ENCODE data around the gene RPGRIP1. TPM values are rescaled to one million over a fixed set of nuclear protein-coding genes. Genes with fewer than 3 reads are reported as not detected.
"Not testable (repeated sequence)": the region's sequence is repeated elsewhere in the genome, so short reads cannot be mapped to it uniquely, and the experiment has no call there.

RPGRIP1 gene
- total RNA-seq, 1 donor from 2014 or later, result not detected

DNA sequence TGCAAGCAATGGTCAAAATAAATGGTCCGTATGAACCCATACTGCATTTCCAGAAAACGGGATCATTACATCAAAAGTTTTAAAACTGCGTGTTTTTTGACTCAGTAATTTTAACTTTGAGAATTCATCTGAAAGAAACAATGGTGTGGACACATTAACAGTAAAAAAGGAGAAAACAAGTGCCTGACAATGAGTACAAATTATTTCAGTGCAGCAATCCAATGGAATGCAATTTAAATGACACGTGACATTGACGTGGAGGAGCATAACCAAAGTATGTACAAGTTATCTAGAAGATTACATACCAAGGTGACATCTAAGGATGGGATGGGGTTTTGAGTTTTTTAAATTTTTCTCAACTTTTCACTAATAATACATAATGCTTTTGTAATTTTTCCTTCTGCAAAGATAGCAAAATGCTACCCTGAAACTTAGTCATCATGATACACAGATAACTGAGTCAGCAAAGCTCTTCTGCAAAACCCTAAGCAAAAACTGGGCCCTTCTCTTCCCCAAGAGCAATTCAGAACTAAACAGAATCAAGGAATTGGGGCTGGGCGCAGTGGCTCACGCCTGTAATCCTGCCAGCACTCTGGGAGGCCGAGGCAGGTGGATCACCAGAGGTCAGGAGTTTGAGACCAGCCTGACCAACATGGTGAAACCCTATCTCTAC is 31.0 kb upstream of the RPGRIP1 start:
- no peaks in the 10 kb centered on the region for H3K27me3 Mint-ChIP-seq (ENCODE audit: low read depth)
- peaks cover 87% of the 10 kb centered on the region for H3K36me3 Mint-ChIP-seq (ENCODE audit: low read depth)
- intact Hi-C loops (cut with micrococcal nuclease), result loop anchor here (2.0 kb wide), 1 partner anchor 14 kb away; no protein-coding TSS in a partner anchor
- H3K4me1 Mint-ChIP-seq (ENCODE audit: low read depth), result peaks cover 29% of the 10 kb centered on the region
- H3K9me3 Mint-ChIP-seq, result no peaks in the 10 kb centered on the region
- H3K4me3 Mint-ChIP-seq (ENCODE audit: low read depth), result no peak overlapping the region
- H3K27ac Mint-ChIP-seq, result no peak overlapping the region
- DNase-seq (ENCODE audit: low spot score), result no peak

DNA sequence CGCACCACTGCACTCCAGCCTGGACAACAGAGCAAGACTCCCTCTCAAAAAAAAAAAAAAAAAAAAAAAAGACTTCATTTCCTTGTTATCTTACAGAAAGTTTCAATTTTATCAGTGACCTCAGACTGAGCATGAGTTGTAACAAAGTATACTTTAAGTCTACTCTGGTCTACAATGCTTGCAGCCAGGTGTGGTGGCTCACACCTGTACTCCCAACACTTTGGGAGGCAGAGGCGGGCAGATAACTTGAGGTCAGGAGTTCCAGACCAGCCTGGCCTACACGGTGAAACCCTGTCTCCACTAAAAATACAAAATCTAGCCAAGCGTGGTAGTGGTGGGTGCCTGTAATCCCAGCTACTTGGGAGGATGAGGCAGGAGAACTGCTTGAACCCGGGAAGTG is 28.7 kb upstream of the RPGRIP1 start:
- Mint-ChIP-seq H3K27ac (no peak overlapping the region), H3K9me3 (no peaks in the 10 kb centered on the region), H3K36me3 (ENCODE audit: low read depth) (peaks cover 91% of the 10 kb centered on the region), H3K4me1 (ENCODE audit: low read depth) (peaks cover 31% of the 10 kb centered on the region), H3K4me3 (ENCODE audit: low read depth) (no peak overlapping the region), H3K27me3 (ENCODE audit: low read depth) (no peaks in the 10 kb centered on the region)
- intact Hi-C loops (cut with micrococcal nuclease), result no loop called here
- no peak for DNase-seq (ENCODE audit: low spot score)

- no peak overlapping the region for H3K4me3 Mint-ChIP-seq (ENCODE audit: low read depth)
- no peak overlapping the region for H3K27ac Mint-ChIP-seq
- peaks cover 92% of the 10 kb centered on the region for H3K36me3 Mint-ChIP-seq (ENCODE audit: low read depth)
- no peak for DNase-seq (ENCODE audit: low spot score)
- H3K9me3 Mint-ChIP-seq, result no peaks in the 10 kb centered on the region
- intact Hi-C loops (cut with micrococcal nuclease), result no loop called here
- no peaks in the 10 kb centered on the region for H3K27me3 Mint-ChIP-seq (ENCODE audit: low read depth)
- peaks cover 35% of the 10 kb centered on the region for H3K4me1 Mint-ChIP-seq (ENCODE audit: low read depth)
Measured at GRCh38 chr14:21252149-21252548, 27.7 kb upstream of the RPGRIP1 start.

DNA sequence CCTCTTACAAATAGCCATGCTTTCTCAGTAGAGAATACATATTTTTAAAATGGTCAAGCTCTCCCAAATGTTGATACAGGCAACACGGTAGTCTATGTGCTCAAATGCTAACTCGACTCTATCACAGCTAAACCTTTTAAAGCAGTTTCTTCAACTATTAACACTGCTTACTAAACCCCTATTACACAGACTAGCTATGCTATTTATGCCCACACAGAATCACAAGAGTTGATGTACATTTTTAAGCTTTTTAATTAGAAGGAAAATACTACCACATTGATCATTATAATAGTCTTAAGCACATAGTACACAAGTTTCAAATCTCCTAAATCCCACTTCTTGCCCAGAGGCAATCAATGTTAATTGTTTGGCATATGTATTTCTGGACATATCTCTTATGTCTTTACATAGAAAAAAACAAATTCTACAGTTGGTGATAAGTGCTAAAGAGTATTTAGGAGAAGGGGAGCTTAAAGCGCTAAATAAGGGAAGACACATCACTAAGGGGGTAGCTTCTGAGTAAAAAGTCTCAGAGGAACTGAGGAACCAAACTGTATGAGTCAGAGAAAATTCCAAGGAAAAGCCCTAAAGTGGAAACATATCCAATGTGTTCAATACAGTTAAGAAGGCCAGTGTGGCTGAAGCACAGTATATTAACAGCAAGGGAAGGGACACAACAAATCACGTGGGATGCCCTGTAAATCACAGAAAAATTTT is 24.3 kb upstream of the RPGRIP1 start:
- Mint-ChIP-seq H3K4me1 (ENCODE audit: low read depth) (peaks cover 40% of the 10 kb centered on the region), H3K36me3 (ENCODE audit: low read depth) (peaks cover 90% of the 10 kb centered on the region), H3K9me3 (no peaks in the 10 kb centered on the region), H3K4me3 (ENCODE audit: low read depth) (peak overlapping the region; percentile 1), H3K27me3 (ENCODE audit: low read depth) (no peaks in the 10 kb centered on the region), H3K27ac (peak overlapping the region; percentile 1)
- intact Hi-C loops (cut with micrococcal nuclease), result no loop called here
- no peak for DNase-seq (ENCODE audit: low spot score)

GRCh38 chr14:21256102-21256447 is 23.8 kb upstream of the RPGRIP1 start:
- H3K4me3 Mint-ChIP-seq (ENCODE audit: low read depth); intact Hi-C loops (cut with micrococcal nuclease); H3K9me3 Mint-ChIP-seq; DNase-seq (ENCODE audit: low spot score); H3K27me3 Mint-ChIP-seq (ENCODE audit: low read depth): not testable (repeated sequence)
- Mint-ChIP-seq H3K36me3 (ENCODE audit: low read depth) (peaks cover 90% of the 10 kb centered on the region), H3K4me1 (ENCODE audit: low read depth) (peaks cover 41% of the 10 kb centered on the region), H3K27ac (peak overlapping the region; percentile 1)

DNA sequence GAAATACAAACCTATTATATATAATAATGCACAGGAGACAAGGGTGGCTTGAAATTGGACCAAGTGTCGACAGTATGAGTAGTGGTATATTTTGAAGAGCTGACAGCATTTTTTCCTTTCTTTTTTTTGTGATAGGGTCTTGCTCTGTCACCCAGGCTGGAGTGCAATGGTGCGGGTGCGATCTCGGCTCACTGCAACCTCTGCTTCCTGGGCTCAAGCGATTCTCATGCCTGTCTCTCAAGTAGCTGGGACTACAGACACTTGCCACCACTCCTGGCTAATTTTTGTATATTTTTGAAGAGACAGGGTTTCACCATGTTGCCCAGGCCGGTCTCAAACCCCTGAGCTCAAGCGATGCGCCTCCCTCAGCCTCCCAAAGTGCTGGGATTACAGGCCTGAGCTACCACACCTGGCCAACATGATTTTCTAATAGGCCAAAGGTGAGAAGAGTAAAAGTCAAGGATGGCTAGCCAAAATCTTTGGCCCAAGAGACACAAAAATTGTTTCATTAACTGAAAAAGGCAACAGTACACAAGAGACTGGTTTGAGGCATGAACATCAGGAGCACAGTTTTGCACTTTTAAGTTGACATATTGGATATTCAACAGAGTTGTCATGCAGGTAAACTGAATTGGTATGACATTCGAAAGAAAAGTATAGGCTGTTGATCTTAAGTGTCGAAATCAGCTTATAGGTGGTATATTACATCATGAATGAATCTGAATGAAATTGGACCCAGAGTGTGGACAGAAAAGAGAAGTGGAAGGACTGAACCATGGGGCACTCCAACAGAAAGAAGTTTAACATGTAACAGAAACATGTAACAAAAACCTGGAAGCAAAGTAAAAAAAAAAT is 23.1 kb upstream of the RPGRIP1 start:
- H3K27me3 Mint-ChIP-seq (ENCODE audit: low read depth), result no peaks in the 10 kb centered on the region
- DNase-seq (ENCODE audit: low spot score), result no peak
- H3K4me3 Mint-ChIP-seq (ENCODE audit: low read depth), result peak overlapping the region; percentile 17
- peak overlapping the region; percentile 56 for H3K27ac Mint-ChIP-seq
- H3K9me3 Mint-ChIP-seq, result no peaks in the 10 kb centered on the region
- peaks cover 47% of the 10 kb centered on the region for H3K4me1 Mint-ChIP-seq (ENCODE audit: low read depth)
- intact Hi-C loops (cut with micrococcal nuclease), result no loop called here
- H3K36me3 Mint-ChIP-seq (ENCODE audit: low read depth), result peaks cover 90% of the 10 kb centered on the region

DNA sequence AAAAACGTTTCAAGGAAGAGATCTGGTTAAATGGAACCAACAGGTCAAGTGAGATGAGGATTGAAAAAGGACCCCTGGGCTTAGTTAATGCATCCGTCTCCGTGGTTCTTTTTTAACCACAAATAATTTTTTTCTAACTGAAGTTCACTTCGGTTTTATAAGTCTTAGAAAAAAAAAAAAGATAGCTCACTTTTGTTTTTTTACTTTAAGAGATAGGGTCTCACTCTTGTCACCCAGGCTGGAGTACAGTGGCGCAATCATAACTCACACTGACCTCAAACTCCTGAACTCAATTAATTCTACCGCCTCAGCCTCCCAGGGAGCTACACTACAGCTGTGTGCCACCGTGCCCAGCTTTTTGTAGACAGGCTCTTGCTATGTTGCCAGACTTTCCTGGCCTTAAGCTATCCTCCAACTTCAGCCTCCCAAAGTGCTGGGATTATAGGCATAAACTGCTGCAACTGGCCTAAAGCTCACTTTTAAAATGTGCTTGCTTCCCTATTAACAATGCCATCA is 22.4 kb upstream of the RPGRIP1 start:
- Mint-ChIP-seq H3K27me3 (ENCODE audit: low read depth) (no peaks in the 10 kb centered on the region), H3K36me3 (ENCODE audit: low read depth) (peaks cover 90% of the 10 kb centered on the region), H3K9me3 (no peaks in the 10 kb centered on the region), H3K4me3 (ENCODE audit: low read depth) (peak overlapping the region; percentile 35), H3K27ac (peak overlapping the region; percentile 56), H3K4me1 (ENCODE audit: low read depth) (peaks cover 51% of the 10 kb centered on the region)
- intact Hi-C loops (cut with micrococcal nuclease), result no loop called here
- DNase-seq (ENCODE audit: low spot score), result no peak

DNA sequence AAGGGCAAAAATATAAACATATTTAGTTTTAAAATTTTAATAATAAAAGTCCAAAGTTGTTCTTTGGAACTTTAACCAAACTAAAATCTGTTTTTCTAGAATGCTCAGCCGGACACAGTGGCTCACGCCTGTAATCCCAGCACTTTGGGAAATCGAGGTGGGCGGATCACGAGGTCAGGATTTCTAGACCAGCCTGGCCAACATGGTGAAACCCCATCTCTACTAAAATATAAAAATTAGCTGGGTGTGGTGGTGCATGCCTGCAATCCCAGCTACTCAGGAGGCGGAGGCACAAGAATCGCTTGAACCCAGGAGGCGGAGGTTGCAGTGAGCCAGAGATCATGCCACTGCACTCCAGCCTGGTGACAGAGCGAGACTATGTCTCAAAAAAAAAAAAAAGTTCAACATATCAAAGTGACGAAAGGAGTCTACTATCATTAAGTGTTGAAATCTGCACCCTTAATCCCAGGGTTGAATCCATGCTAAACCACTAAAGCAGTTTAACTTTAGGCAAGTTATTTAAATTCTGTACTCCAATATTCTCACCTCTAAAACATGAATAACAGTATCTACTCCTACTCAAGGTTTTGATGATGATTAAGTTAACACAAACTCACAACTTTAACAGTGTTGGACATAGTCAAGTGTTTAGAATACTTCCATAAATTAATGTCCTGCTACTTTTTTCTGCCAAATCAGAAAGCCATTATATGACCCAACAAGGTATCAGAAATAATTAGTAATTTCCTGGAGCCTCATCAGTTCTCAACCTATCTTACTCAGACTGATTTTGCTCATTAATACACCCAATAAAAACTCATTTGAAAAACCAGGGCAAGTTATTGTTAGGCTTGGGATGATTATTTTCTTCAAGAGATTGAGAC is 21.6 kb upstream of the RPGRIP1 start:
- no peaks in the 10 kb centered on the region for H3K9me3 Mint-ChIP-seq
- intact Hi-C loops (cut with micrococcal nuclease), result no loop called here
- no peak for DNase-seq (ENCODE audit: low spot score)
- H3K27me3 Mint-ChIP-seq (ENCODE audit: low read depth), result no peaks in the 10 kb centered on the region
- H3K27ac Mint-ChIP-seq, result peak overlapping the region; percentile 65
- H3K4me3 Mint-ChIP-seq (ENCODE audit: low read depth), result peak overlapping the region; percentile 33
- H3K36me3 Mint-ChIP-seq (ENCODE audit: low read depth), result peaks cover 92% of the 10 kb centered on the region
- peaks cover 57% of the 10 kb centered on the region for H3K4me1 Mint-ChIP-seq (ENCODE audit: low read depth)

- DNase-seq (ENCODE audit: low spot score), result no peak
- Mint-ChIP-seq H3K27me3 (ENCODE audit: low read depth) (no peaks in the 10 kb centered on the region), H3K27ac (peak overlapping the region; percentile 65)
Measured at GRCh38 chr14:21258889-21259787, 20.7 kb upstream of the RPGRIP1 start.

GRCh38 chr14:21261824-21262223 is 18.1 kb upstream of the RPGRIP1 start:
- peaks cover 72% of the 10 kb centered on the region for H3K4me1 Mint-ChIP-seq (ENCODE audit: low read depth)
- intact Hi-C loops (cut with micrococcal nuclease), result loop anchor here (2.0 to 10.0 kb wide), 2 partner anchors 13 to 253 kb away; partner anchors contain the start of gene METTL3
- no peaks in the 10 kb centered on the region for H3K9me3 Mint-ChIP-seq
- H3K4me3 Mint-ChIP-seq (ENCODE audit: low read depth), result no peak overlapping the region
- H3K27ac Mint-ChIP-seq, result peak overlapping the region; percentile 5
- peaks cover 96% of the 10 kb centered on the region for H3K36me3 Mint-ChIP-seq (ENCODE audit: low read depth)
- no peaks in the 10 kb centered on the region for H3K27me3 Mint-ChIP-seq (ENCODE audit: low read depth)
- no peak for DNase-seq (ENCODE audit: low spot score)

More at GRCh38 chr14:21258889-21259787, 20.7 kb upstream of the RPGRIP1 start:
- H3K36me3 Mint-ChIP-seq (ENCODE audit: low read depth), result peaks cover 92% of the 10 kb centered on the region
- peak overlapping the region; percentile 41 for H3K4me3 Mint-ChIP-seq (ENCODE audit: low read depth)
- peaks cover 66% of the 10 kb centered on the region for H3K4me1 Mint-ChIP-seq (ENCODE audit: low read depth)
- no peaks in the 10 kb centered on the region for H3K9me3 Mint-ChIP-seq
- intact Hi-C loops (cut with micrococcal nuclease), result no loop called here

DNA sequence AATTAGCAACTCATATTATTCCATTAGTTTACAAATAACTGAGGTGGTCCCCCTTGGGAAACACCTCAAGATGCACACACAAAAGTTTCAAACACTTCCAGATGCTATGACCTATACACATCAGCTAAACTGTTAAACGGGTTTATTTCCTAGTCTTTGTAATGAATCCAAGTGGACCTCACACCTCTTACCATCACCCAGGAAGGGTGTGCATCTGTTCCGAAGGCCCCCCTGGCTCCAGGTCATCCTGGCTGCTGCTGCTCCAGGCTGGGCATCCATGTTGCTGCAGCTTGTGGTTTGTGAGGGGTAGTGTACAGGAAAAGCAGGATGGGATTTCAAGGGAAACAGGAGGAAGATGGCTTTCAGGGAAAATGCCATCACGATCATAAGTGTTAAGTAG is 17.5 kb upstream of the RPGRIP1 start:
- H3K27ac Mint-ChIP-seq, result peak overlapping the region; percentile 79
- H3K4me3 Mint-ChIP-seq (ENCODE audit: low read depth), result peak overlapping the region; percentile 78
- no peak for DNase-seq (ENCODE audit: low spot score)
- intact Hi-C loops (cut with micrococcal nuclease), result loop anchor here (2.0 to 10.0 kb wide), 2 partner anchors 14 to 252 kb away; partner anchors contain the start of gene METTL3
- peaks cover 69% of the 10 kb centered on the region for H3K4me1 Mint-ChIP-seq (ENCODE audit: low read depth)
- no peaks in the 10 kb centered on the region for H3K27me3 Mint-ChIP-seq (ENCODE audit: low read depth)
- no peaks in the 10 kb centered on the region for H3K9me3 Mint-ChIP-seq
- peaks cover 96% of the 10 kb centered on the region for H3K36me3 Mint-ChIP-seq (ENCODE audit: low read depth)
